ENCODE data around the gene ZNF236. TPM values are rescaled to one million over a fixed set of nuclear protein-coding genes. Genes with fewer than 3 reads are reported as not detected.

ZNF236 gene
- total and polyA plus RNA-seq, 8 donors = 2.6 to 13.3 (median 6.7) TPM

DNA sequence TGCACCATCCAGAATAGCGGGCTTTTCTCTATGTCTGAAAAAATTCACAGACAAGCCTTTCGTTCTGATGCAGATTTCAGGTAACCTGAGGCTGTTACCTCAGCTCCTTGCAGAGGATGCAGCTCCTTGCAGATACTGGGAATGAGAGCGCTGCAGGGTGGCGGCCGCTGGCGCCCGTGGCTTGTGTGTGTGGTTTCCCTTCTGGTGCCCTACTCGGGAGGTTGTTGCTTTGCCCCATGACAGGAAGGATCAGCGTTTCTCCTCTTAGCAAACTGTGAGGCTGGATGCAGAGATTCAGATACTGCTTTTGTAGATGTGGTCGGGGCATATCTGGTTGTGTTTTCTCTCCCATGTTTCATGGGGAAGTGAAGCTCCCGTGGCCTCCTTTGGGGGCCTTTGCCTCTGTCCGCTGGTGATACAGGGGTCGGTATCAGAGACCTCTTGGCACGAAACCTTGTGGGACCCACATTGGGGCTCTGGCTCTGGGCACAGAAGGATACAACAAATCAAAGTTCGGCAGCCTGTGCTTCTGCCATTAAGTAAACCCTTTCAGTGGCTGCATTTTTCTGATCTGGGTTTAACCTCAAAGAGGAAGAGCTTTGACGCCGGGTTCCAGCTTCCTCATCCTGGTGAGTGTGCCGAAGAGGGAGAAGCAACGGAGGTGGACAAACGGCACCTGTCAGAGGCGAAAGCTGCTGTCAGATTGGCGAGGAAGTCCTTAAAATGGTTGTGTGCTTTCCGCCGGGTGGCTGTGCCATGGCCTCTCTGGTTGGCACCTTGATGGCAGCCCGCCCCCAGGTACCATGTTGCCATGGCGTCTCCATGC, 182.4 kb downstream of the ZNF236 start:
- TF ChIP-seq, protein P1, sequence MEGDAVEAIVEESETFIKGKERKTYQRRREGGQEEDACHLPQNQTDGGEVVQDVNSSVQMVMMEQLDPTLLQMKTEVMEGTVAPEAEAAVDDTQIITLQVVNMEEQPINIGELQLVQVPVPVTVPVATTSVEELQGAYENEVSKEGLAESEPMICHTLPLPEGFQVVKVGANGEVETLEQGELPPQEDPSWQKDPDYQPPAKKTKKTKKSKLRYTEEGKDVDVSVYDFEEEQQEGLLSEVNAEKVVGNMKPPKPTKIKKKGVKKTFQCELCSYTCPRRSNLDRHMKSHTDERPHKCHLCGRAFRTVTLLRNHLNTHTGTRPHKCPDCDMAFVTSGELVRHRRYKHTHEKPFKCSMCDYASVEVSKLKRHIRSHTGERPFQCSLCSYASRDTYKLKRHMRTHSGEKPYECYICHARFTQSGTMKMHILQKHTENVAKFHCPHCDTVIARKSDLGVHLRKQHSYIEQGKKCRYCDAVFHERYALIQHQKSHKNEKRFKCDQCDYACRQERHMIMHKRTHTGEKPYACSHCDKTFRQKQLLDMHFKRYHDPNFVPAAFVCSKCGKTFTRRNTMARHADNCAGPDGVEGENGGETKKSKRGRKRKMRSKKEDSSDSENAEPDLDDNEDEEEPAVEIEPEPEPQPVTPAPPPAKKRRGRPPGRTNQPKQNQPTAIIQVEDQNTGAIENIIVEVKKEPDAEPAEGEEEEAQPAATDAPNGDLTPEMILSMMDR (IDR thresholded peaks at IDR 0.05) = no peak
- DNase-seq (no peak), ATAC-seq (peak in 2 of 4 donors; percentile 23 to 24), FAIRE-seq (no peak)
- Histone ChIP-seq H3K4me1 (no peaks in the 10 kb centered on the region), H3K9me3 (no peaks in the 10 kb centered on the region), H3K27ac (peak overlapping the region in 2 of 4 donors; percentile 28 to 39), H3K36me3 (no peaks in the 10 kb centered on the region), H3K27me3 (no peaks in the 10 kb centered on the region), H3K4me3 (no peak overlapping the region)
- intact Hi-C loops (cut with DNase I) = loop anchor here in 2 of 3 donors (5.0 to 10.0 kb wide), 3 partner anchors 208 to 650 kb away; no protein-coding TSS in a partner anchor
- 85 to 89% methylated on average over 26 of the region's 26 CpGs for WGBS, 2 donors

GRCh38 chr18:77005651-77006195, 183.4 kb downstream of the ZNF236 start:
- no peaks in the 10 kb centered on the region for H3K4me1 ChIP-seq
- H3K9me3 ChIP-seq = no peaks in the 10 kb centered on the region
- FAIRE-seq (no peak), DNase-seq (no peak), ATAC-seq (peak in 1 of 4 donors; percentile 10)
- H3K27ac ChIP-seq = peak overlapping the region in 1 of 4 donors; percentile 39
- intact Hi-C loops (cut with DNase I) = loop anchor here in 2 of 3 donors (10.0 kb wide), 2 partner anchors 209 to 649 kb away; no protein-coding TSS in a partner anchor
- H3K4me3 ChIP-seq = no peak overlapping the region
- no peaks in the 10 kb centered on the region for H3K36me3 ChIP-seq
- WGBS, 2 donors = 77 to 83% methylated on average over 11 of the region's 11 CpGs
- no peaks in the 10 kb centered on the region for H3K27me3 ChIP-seq
- TF ChIP-seq, protein P1 (IDR thresholded peaks at IDR 0.05) = no peak

- TF ChIP-seq, protein P1 (IDR thresholded peaks at IDR 0.05) = no peak
- Histone ChIP-seq H3K4me3 (no peak overlapping the region), H3K9me3 (no peaks in the 10 kb centered on the region), H3K27me3 (no peaks in the 10 kb centered on the region), H3K36me3 (no peaks in the 10 kb centered on the region), H3K4me1 (no peaks in the 10 kb centered on the region), H3K27ac (peak overlapping the region in 1 of 4 donors; percentile 39)
- FAIRE-seq (no peak), DNase-seq (peak in 2 of 6 donors; percentile 51 to 68), ATAC-seq (peak in 3 of 4 donors; percentile 37 to 76 (median 61))
- intact Hi-C loops (cut with DNase I) = loop anchor here in 2 of 3 donors (10.0 kb wide), 2 partner anchors 208 to 648 kb away; no protein-coding TSS in a partner anchor
- WGBS, 2 donors = 86 to 87% methylated on average over 25 to 29 of the region's 29 CpGs
These were observed 184.2 kb downstream of the ZNF236 start for GRCh38 chr18:77006305-77007175.

DNA sequence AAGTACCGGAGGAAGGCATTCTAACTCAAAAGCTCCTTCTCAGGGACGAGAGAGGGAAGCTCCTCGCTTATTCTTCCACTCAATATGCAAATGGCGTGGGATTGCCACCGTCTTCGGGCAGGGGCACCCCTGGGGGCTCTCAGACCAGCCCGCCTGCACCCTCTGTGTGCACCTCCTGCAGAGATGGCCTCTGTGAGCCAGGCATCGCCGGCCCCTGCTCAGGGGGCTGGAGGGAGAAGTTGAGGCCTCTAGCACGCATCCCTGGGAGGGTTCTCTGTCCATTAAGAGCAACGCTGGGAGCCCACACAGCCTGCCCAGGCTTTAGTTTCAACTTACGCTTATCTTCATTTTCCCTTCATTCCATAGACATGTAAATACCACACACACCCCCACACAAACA, 184.9 kb downstream of the ZNF236 start:
- H3K4me3 ChIP-seq = no peak overlapping the region
- no peaks in the 10 kb centered on the region for H3K9me3 ChIP-seq
- TF ChIP-seq, protein P1 (IDR thresholded peaks at IDR 0.05) = no peak
- no peaks in the 10 kb centered on the region for H3K36me3 ChIP-seq
- FAIRE-seq (no peak), DNase-seq (peak in 2 of 6 donors; percentile 48 to 58), ATAC-seq (no peak)
- no peak overlapping the region for H3K27ac ChIP-seq
- no peaks in the 10 kb centered on the region for H3K4me1 ChIP-seq
- intact Hi-C loops (cut with DNase I) = loop anchor here in 2 of 3 donors (10.0 kb wide), 2 partner anchors 208 to 648 kb away; no protein-coding TSS in a partner anchor
- 84 to 86% methylated on average over 12 of the region's 12 CpGs for WGBS, 2 donors
- no peaks in the 10 kb centered on the region for H3K27me3 ChIP-seq
